Parathyroid adenoma (tissue), 2 donors: ENCODE results near the gene PIK3R1.

Source experiments
- H2AFZ ChIP-seq: fragments of 300-600 bp; sonication (generic); one replicate; pipeline ENCODE4 v1.7.0; 2017; ENCODE audit warnings: antibody characterized with exemption, mild to moderate bottlenecking
- H3K27ac ChIP-seq: fragments of 300-600 bp; sonication (generic); one replicate; pipeline ENCODE4 v1.7.0; 2017
- H3K27me3 ChIP-seq: fragments of 300-600 bp; sonication (generic); one replicate; pipeline ENCODE4 v1.7.0; 2017; ENCODE audit warnings: low read length; ENCODE audit not compliant: control insufficient read depth, insufficient read depth
- H3K36me3 ChIP-seq: fragments of 300-600 bp; sonication (generic); one replicate; pipeline ENCODE4 v1.7.0; 2017; ENCODE audit warnings: low read length; ENCODE audit not compliant: control insufficient read depth, insufficient read depth
- H3K4me1 ChIP-seq: fragments of 300-600 bp; sonication (generic); one replicate; pipeline ENCODE4 v1.7.0; 2017; ENCODE audit warnings: control low read depth
- H3K4me2 ChIP-seq: fragments of 300-600 bp; sonication (generic); one replicate; pipeline ENCODE4 v1.7.0; 2017; ENCODE audit warnings: low read length
- H3K4me3 ChIP-seq: fragments of 300-600 bp; sonication (generic); one replicate; pipeline ENCODE4 v1.7.0; 2017; ENCODE audit warnings: low read depth, low read length
- H3K79me2 ChIP-seq: fragments of 300-600 bp; sonication (generic); one replicate; pipeline ENCODE4 v1.7.0; 2017; ENCODE audit warnings: control low read depth
- H3K9ac ChIP-seq: fragments of 300-600 bp; sonication (generic); one replicate; pipeline ENCODE4 v1.7.0; 2017; ENCODE audit warnings: mild to moderate bottlenecking
- H3K9me3 ChIP-seq: fragments of 300-600 bp; sonication (generic); one replicate; pipeline ENCODE4 v1.7.0; 2017; ENCODE audit warnings: low read length; ENCODE audit not compliant: control insufficient read depth
- CTCF ChIP-seq: fragments of 300-600 bp; sonication (generic); IDR thresholded peaks from one replicate; pipeline ENCODE4 v1.7.0; 2017; ENCODE audit warnings: antibody characterized with exemption, mild to moderate bottlenecking
- donor health status: primary hyperparathyroidism.

The PIK3R1 gene

DNA sequence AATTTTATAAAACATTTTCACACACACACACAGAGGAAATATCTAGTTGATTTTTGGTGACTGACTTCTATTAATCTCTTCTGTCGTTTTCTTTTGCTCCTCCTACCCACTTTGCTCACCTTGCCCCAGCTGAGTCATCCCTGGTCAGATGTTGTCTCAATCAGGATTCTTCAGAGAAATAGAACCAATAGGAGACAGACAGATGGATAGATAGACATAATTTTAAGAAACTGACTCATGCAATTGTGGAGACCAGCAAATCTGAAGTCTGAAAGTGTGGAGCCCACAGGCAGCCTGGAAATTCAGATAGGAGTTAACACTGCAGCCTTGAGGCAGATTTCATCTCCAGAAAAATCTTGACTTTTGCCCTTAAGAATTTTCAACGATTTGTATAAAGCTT lies 37.0 kb upstream of the PIK3R1 start:
- H3K79me2 ChIP-seq: no peaks in the 10 kb centered on the region
- no peak overlapping the region for H3K4me3 ChIP-seq
- H3K36me3 ChIP-seq: no peaks in the 10 kb centered on the region
- H3K27me3 ChIP-seq: no peaks in the 10 kb centered on the region
- H2AFZ ChIP-seq: no peak overlapping the region
- H3K9me3 ChIP-seq: no peaks in the 10 kb centered on the region
- TF ChIP-seq CTCF: no peak
- no peak overlapping the region for H3K4me2 ChIP-seq
- no peak overlapping the region for H3K27ac ChIP-seq
- H3K4me1 ChIP-seq: peaks cover 2% of the 10 kb centered on the region
- no peak overlapping the region for H3K9ac ChIP-seq

DNA sequence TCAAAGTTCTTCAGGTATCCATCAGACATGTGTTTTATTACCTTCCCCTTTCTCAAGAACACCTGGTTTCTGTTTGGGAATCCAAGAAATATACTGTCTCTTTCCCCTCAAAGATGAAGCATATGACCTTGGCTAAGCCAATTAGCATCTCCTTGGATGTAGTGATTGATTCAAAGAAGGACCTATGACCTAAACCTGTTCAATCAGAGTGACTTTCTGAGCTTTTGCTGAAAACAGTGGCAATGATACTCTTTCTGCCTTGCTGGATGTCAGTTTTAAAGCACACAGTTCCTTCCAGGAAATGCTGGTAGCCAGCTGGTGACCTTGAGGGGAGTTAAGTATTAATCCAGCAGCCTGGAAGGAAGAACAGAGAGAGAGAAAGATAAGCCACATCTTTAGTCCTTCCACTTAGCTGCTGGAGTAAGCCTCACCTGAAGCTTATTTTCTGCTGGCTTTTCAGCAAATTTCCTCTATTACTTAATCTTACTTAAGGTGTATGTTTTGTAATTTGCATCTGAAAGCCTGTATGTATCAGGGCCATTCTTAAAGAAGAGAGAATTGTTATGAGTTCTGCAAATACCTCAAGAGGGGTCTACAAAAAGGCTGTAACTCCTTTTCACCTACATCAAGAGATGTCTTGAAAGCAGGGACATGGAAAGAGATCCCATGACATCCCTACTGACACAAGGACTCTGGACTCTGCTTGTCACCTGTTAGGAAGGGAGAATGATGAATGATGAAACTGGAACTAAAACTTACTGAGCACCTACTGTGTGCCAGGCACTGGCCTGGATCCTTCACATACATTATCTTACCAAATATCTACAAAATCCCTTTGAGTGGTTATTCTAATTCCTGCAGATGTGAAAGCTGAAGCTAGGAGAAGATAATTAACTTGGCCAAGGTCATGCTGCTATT lies 35.2 kb upstream of the PIK3R1 start:
- Histone ChIP-seq H3K36me3 (no peaks in the 10 kb centered on the region), H3K79me2 (no peaks in the 10 kb centered on the region), H2AFZ (no peak overlapping the region), H3K4me1 (peaks cover 2% of the 10 kb centered on the region), H3K27ac (no peak overlapping the region), H3K9me3 (no peaks in the 10 kb centered on the region), H3K4me2 (no peak overlapping the region), H3K4me3 (no peak overlapping the region), H3K9ac (no peak overlapping the region), H3K27me3 (no peaks in the 10 kb centered on the region)
- TF ChIP-seq CTCF: no peak

DNA sequence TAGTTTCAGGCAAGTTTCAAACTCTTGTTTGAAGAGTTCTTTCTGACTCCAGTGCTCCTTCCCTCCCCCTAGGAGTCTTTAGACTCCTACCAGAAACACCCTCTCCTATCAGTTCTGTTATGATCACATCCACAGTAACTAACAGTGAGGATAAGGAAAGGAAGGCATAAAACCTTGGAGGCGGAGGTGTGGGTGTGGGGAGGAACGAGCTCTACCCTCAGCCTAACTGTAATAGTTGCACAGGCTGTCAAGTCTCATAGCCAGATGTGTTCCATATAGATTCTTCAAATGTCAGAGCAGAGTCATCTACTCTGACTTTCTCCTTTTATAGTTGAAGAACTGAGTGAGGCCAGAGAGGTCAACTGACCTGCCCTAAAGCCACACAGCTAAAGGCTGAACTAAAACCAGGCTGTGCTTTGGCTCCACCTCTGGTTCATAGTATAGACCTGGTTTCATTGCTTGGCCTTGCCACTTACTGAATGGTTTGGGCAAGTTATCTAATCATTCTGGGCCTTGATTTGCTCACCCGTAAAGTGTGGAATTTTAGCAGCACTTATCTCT lies 34.4 kb upstream of the PIK3R1 start:
- Histone ChIP-seq H3K36me3 (no peaks in the 10 kb centered on the region), H3K4me1 (peaks cover 2% of the 10 kb centered on the region), H3K4me2 (no peak overlapping the region), H3K79me2 (no peaks in the 10 kb centered on the region), H2AFZ (no peak overlapping the region), H3K27me3 (no peaks in the 10 kb centered on the region), H3K9ac (no peak overlapping the region), H3K4me3 (no peak overlapping the region), H3K9me3 (no peaks in the 10 kb centered on the region), H3K27ac (no peak overlapping the region)
- TF ChIP-seq CTCF: no peak

GRCh38 chr5:68182094-68182493 lies 33.5 kb upstream of the PIK3R1 start:
- no peaks in the 10 kb centered on the region for H3K36me3 ChIP-seq
- no peak overlapping the region for H3K9ac ChIP-seq
- H3K79me2 ChIP-seq: no peaks in the 10 kb centered on the region
- H3K9me3 ChIP-seq: no peaks in the 10 kb centered on the region
- H3K4me1 ChIP-seq: peaks cover 2% of the 10 kb centered on the region
- no peak for TF ChIP-seq CTCF
- H3K4me2 ChIP-seq: no peak overlapping the region
- H3K27me3 ChIP-seq: no peaks in the 10 kb centered on the region
- no peak overlapping the region for H3K27ac ChIP-seq
- H2AFZ ChIP-seq: no peak overlapping the region
- H3K4me3 ChIP-seq: no peak overlapping the region
